ENCODE results near the gene GIMD1.
A peak's percentile ranks its signal among the peaks of the same experiment; 100 is the strongest.

GIMD1 gene

DNA sequence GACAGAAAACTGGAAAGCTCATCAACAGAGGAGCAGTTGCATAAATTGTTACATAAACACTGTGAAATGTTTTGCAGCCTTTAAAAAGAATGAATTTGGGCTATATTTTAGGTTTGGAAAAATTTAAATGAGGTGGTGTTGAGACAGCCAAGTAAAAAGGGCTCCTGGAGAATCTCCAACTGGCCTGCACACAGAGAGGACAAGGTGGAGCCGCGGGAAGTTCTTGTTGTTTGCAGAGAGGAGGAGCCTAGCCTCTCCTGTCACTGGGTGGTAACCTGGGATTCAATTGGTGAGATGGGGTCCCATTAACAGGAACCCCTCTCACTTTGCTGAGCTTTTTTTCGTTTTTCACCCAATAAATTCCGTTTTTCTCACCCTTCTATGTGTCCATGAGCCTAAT is 13.4 kb downstream of the GIMD1 start:
- Histone ChIP-seq H3K9ac (ENCODE audit: low read length in 5 of 5) (peak overlapping the region in 1 of 5 donors; percentile 8), H3K9me3 (ENCODE audit: control insufficient read depth in 5 of 5, low read length in 5 of 5) (no peaks in the 10 kb centered on the region), H3K27ac (ENCODE audit: low read depth, low read length) (no peak overlapping the region), H3K36me3 (ENCODE audit: control insufficient read depth in 5 of 5, insufficient read depth in 5 of 5, low read length in 5 of 5) (peaks cover 2 to 11% (median 5%) of the 10 kb centered on the region in 5 donors), H3K27me3 (ENCODE audit: control insufficient read depth in 5 of 5, insufficient read depth in 4 of 5, low read length in 5 of 5) (no peaks in the 10 kb centered on the region), H3K4me3 (ENCODE audit: low read depth in 1 of 5, low read length in 5 of 5) (peak overlapping the region in 2 of 5 donors; percentile 7 to 54), H3K4me1 (ENCODE audit: control insufficient read depth in 5 of 5, insufficient read depth in 5 of 5, low read length in 5 of 5) (peaks cover 0 to 3% (median 0%) of the 10 kb centered on the region in 5 donors)

DNA sequence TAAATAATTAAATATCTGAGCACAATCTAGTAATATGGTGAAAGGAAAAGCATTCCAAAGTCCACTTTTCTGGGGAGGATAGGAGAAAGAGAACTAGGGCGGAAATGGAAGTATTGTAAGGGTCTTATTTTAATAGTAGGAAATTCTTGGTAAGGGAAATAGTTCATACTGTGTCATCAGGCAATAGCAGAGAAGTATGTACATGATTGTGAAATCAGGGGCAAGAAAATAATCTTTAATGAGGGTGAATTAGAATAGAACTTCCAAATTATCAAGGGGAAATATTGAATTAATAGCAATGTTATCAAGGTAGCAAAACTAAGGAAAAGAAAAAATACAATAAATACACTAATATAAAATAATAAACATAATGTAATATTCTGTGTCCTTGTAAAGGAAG is 14.8 kb downstream of the GIMD1 start:
- Histone ChIP-seq H3K27ac (ENCODE audit: low read depth, low read length) (no peak overlapping the region), H3K9me3 (ENCODE audit: control insufficient read depth in 5 of 5, low read length in 5 of 5) (no peaks in the 10 kb centered on the region), H3K9ac (ENCODE audit: low read length in 5 of 5) (no peak overlapping the region), H3K36me3 (ENCODE audit: control insufficient read depth in 5 of 5, insufficient read depth in 5 of 5, low read length in 5 of 5) (peaks cover 5 to 17% (median 10%) of the 10 kb centered on the region in 5 donors), H3K4me1 (ENCODE audit: control insufficient read depth in 5 of 5, insufficient read depth in 5 of 5, low read length in 5 of 5) (peaks cover 0 to 3% (median 0%) of the 10 kb centered on the region in 5 donors), H3K4me3 (ENCODE audit: low read depth in 1 of 5, low read length in 5 of 5) (no peak overlapping the region), H3K27me3 (ENCODE audit: control insufficient read depth in 5 of 5, insufficient read depth in 4 of 5, low read length in 5 of 5) (no peaks in the 10 kb centered on the region)

DNA sequence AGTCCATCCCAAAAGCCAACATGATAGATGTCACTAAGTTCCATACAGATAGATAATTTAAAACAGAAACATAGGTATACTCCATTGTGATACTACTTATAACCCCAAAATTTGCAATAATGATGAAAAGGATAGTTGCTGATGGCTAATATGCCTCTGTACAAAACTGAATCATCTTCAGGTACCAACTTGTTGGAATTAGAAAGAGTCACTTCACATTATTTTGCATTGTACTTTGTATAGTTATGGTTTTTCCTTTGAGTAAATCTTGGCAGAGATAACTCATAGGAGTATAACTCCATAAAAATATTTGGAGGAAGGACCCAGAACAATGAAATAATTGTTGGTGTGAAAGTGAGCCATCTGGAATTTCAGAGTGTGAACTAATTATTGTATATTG is 17.6 kb downstream of the GIMD1 start:
- Histone ChIP-seq H3K36me3 (ENCODE audit: control insufficient read depth in 5 of 5, insufficient read depth in 5 of 5, low read length in 5 of 5) (peaks cover 20 to 37% (median 23%) of the 10 kb centered on the region in 5 donors), H3K4me3 (ENCODE audit: low read depth in 1 of 5, low read length in 5 of 5) (no peak overlapping the region)

DNA sequence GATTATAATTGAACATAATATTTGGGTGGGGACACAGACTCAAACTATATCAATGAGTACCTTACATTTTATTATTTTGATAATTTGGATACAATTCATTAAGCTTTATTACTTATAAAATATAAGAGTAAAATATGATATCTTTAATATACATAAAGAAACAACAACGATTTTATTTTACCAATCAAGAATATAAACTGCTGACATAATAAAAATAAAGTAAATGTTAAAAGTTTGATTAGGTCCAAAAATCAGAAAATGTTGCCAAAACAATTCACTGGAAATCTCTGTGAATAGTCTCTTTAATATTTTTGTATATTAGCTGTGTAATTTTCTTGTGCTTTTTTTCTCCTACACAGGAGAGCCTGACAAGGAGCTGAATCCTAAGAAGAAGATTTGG is 21.4 kb downstream of the GIMD1 start:
- H3K4me1 ChIP-seq (ENCODE audit: control insufficient read depth in 5 of 5, insufficient read depth in 5 of 5, low read length in 5 of 5): no peaks in the 10 kb centered on the region
- H3K9ac ChIP-seq (ENCODE audit: low read length in 5 of 5): no peak overlapping the region
- peaks cover 21 to 37% (median 28%) of the 10 kb centered on the region in 5 donors for H3K36me3 ChIP-seq (ENCODE audit: control insufficient read depth in 5 of 5, insufficient read depth in 5 of 5, low read length in 5 of 5)
- no peaks in the 10 kb centered on the region for H3K9me3 ChIP-seq (ENCODE audit: control insufficient read depth in 5 of 5, low read length in 5 of 5)
- no peak overlapping the region for H3K4me3 ChIP-seq (ENCODE audit: low read depth in 1 of 5, low read length in 5 of 5)
- H3K27ac ChIP-seq (ENCODE audit: low read depth, low read length): no peak overlapping the region
- no peaks in the 10 kb centered on the region for H3K27me3 ChIP-seq (ENCODE audit: control insufficient read depth in 5 of 5, insufficient read depth in 4 of 5, low read length in 5 of 5)

More for the DNA sequence above, 17.6 kb downstream of the GIMD1 start:
- Histone ChIP-seq H3K4me1 (ENCODE audit: control insufficient read depth in 5 of 5, insufficient read depth in 5 of 5, low read length in 5 of 5) (peaks cover 0 to 3% (median 0%) of the 10 kb centered on the region in 5 donors), H3K9me3 (ENCODE audit: control insufficient read depth in 5 of 5, low read length in 5 of 5) (no peaks in the 10 kb centered on the region), H3K9ac (ENCODE audit: low read length in 5 of 5) (no peak overlapping the region), H3K27me3 (ENCODE audit: control insufficient read depth in 5 of 5, insufficient read depth in 4 of 5, low read length in 5 of 5) (no peaks in the 10 kb centered on the region), H3K27ac (ENCODE audit: low read depth, low read length) (no peak overlapping the region)

DNA sequence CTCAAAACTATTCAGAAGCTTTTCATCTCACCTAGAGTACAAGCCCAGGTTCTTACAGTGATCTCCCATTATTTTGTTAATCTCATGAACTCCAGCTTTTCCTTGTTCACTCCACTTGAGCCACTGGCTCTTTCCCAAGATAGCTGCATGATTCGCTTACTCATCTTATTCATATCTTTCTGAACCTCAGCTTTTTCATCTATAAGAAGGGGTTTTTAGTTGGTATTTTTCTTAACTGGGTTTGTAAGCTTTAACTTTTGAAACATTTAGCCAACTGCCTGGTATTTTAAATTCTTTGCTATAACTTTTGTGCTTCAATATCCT is 24.0 kb downstream of the GIMD1 start:
- H3K4me1 ChIP-seq (ENCODE audit: control insufficient read depth in 5 of 5, insufficient read depth in 5 of 5, low read length in 5 of 5): no peaks in the 10 kb centered on the region
- no peak overlapping the region for H3K9ac ChIP-seq (ENCODE audit: low read length in 5 of 5)
- H3K27ac ChIP-seq (ENCODE audit: low read depth, low read length): no peak overlapping the region
- no peaks in the 10 kb centered on the region for H3K27me3 ChIP-seq (ENCODE audit: control insufficient read depth in 5 of 5, insufficient read depth in 4 of 5, low read length in 5 of 5)
- no peaks in the 10 kb centered on the region for H3K9me3 ChIP-seq (ENCODE audit: control insufficient read depth in 5 of 5, low read length in 5 of 5)
- H3K36me3 ChIP-seq (ENCODE audit: control insufficient read depth in 5 of 5, insufficient read depth in 5 of 5, low read length in 5 of 5): peaks cover 16 to 37% (median 20%) of the 10 kb centered on the region in 5 donors
- no peak overlapping the region for H3K4me3 ChIP-seq (ENCODE audit: low read depth in 1 of 5, low read length in 5 of 5)

DNA sequence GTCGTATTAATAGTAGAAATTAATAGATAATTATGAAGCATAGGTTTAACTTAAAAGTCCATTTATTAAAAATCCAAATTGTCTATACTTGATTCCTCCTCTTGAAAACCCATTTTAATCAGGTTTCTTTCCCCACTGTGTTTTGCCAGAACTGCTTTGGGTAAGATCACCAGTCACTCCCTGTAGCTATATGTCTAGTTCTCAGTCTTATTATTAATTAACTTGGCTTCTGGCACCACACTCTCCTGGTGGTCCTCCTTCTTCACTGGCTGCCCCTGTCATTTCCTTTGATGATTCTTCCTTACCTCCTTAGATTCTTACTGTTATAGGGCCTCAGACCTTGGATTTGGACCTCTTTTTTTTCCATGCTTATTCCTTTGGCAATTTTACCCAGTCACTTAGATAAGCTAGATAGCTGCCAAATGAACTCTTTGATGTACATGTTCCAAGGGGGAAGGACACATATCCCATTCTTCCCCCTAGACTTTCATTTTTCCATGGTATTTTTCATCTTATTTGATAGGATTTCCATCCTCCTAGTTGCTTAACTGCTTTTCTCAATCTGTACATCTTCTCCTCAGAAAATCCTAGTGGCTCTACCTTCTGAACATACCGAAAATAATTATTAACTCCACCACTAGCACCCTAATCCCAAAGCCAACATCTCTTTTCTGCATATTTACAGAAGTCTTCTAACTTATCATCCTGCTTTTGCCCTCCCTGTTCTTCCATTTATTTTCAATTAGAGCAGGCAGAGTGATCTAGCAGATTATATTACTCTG is 24.5 kb downstream of the GIMD1 start:
- Histone ChIP-seq H3K9me3 (ENCODE audit: control insufficient read depth in 5 of 5, low read length in 5 of 5) (no peaks in the 10 kb centered on the region), H3K4me3 (ENCODE audit: low read depth in 1 of 5, low read length in 5 of 5) (no peak overlapping the region), H3K27me3 (ENCODE audit: control insufficient read depth in 5 of 5, insufficient read depth in 4 of 5, low read length in 5 of 5) (no peaks in the 10 kb centered on the region), H3K9ac (ENCODE audit: low read length in 5 of 5) (no peak overlapping the region), H3K4me1 (ENCODE audit: control insufficient read depth in 5 of 5, insufficient read depth in 5 of 5, low read length in 5 of 5) (no peaks in the 10 kb centered on the region), H3K27ac (ENCODE audit: low read depth, low read length) (no peak overlapping the region), H3K36me3 (ENCODE audit: control insufficient read depth in 5 of 5, insufficient read depth in 5 of 5, low read length in 5 of 5) (peaks cover 12 to 33% (median 22%) of the 10 kb centered on the region in 5 donors)

DNA sequence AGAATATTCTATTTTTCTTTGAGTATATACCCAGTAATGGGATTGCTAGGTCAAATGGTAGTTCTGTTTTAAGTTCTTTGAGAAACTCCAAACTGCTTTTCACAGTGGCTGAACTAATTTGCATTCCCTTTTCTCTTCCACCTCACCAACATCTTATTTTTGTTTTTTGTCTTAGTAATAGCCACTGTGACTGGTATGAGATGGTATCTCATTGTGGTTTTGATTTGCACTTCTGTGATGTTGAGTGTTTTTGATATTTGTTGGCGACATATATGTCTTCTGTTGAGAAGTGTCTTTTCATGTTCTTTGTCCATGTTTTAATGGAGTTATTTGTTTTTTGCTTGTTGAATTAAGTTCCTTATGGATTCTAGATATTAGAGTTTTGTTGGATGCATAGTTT is 27.8 kb downstream of the GIMD1 start:
- Histone ChIP-seq H3K36me3 (ENCODE audit: control insufficient read depth in 5 of 5, insufficient read depth in 5 of 5, low read length in 5 of 5) (peaks cover 23 to 38% (median 31%) of the 10 kb centered on the region in 5 donors), H3K27me3 (ENCODE audit: control insufficient read depth in 5 of 5, insufficient read depth in 4 of 5, low read length in 5 of 5) (no peaks in the 10 kb centered on the region), H3K27ac (ENCODE audit: low read depth, low read length) (no peak overlapping the region), H3K9ac (ENCODE audit: low read length in 5 of 5) (no peak overlapping the region), H3K4me3 (ENCODE audit: low read depth in 1 of 5, low read length in 5 of 5) (no peak overlapping the region), H3K9me3 (ENCODE audit: control insufficient read depth in 5 of 5, low read length in 5 of 5) (no peaks in the 10 kb centered on the region), H3K4me1 (ENCODE audit: control insufficient read depth in 5 of 5, insufficient read depth in 5 of 5, low read length in 5 of 5) (no peaks in the 10 kb centered on the region)

DNA sequence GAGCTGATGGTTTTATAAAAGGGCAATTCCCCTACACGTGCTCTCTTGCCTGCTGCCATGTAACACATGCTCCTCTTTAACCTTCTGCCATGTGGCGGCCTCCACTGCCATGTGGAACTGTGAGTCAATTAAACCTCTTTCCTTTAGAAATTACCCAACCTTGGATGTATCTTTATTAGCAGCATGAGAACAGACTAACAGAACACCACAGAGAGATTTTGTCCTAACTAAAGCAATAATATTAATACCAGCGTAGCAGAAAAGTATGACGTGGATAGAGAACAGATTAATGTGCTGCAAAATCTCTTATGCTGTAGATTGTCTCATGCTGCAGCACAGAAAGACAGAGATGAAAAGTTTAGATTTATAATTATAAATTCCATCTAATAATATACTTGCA is 29.1 kb downstream of the GIMD1 start:
- Histone ChIP-seq H3K36me3 (ENCODE audit: control insufficient read depth in 5 of 5, insufficient read depth in 5 of 5, low read length in 5 of 5) (peaks cover 23 to 45% (median 34%) of the 10 kb centered on the region in 5 donors), H3K9ac (ENCODE audit: low read length in 5 of 5) (no peak overlapping the region), H3K27me3 (ENCODE audit: control insufficient read depth in 5 of 5, insufficient read depth in 4 of 5, low read length in 5 of 5) (no peaks in the 10 kb centered on the region), H3K27ac (ENCODE audit: low read depth, low read length) (no peak overlapping the region), H3K4me3 (ENCODE audit: low read depth in 1 of 5, low read length in 5 of 5) (no peak overlapping the region), H3K9me3 (ENCODE audit: control insufficient read depth in 5 of 5, low read length in 5 of 5) (no peaks in the 10 kb centered on the region), H3K4me1 (ENCODE audit: control insufficient read depth in 5 of 5, insufficient read depth in 5 of 5, low read length in 5 of 5) (no peaks in the 10 kb centered on the region)

DNA sequence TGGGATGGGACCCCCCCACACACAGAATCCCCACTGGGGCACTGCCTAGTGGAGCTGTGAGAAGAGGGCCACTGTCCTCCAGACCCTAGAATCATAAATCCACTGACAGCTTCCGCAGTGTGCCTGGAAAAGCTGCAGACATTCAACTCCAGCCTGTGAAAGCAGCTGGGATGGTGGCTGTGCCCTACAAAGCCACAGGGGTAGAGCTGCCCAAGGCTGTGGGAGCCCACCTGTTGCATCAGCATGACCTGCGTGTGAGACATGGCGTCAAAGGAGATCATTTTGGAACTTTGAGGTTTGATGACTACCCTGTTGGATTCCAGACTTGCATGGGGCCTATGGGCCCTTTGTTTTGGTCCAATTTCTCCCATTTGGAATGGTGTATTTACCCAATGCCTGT is 29.9 kb downstream of the GIMD1 start:
- Histone ChIP-seq H3K36me3 (ENCODE audit: control insufficient read depth in 5 of 5, insufficient read depth in 5 of 5, low read length in 5 of 5) (peaks cover 23 to 52% (median 38%) of the 10 kb centered on the region in 5 donors), H3K27ac (ENCODE audit: low read depth, low read length) (no peak overlapping the region), H3K27me3 (ENCODE audit: control insufficient read depth in 5 of 5, insufficient read depth in 4 of 5, low read length in 5 of 5) (no peaks in the 10 kb centered on the region), H3K9ac (ENCODE audit: low read length in 5 of 5) (no peak overlapping the region), H3K4me1 (ENCODE audit: control insufficient read depth in 5 of 5, insufficient read depth in 5 of 5, low read length in 5 of 5) (no peaks in the 10 kb centered on the region), H3K9me3 (ENCODE audit: control insufficient read depth in 5 of 5, low read length in 5 of 5) (no peaks in the 10 kb centered on the region), H3K4me3 (ENCODE audit: low read depth in 1 of 5, low read length in 5 of 5) (no peak overlapping the region)

DNA sequence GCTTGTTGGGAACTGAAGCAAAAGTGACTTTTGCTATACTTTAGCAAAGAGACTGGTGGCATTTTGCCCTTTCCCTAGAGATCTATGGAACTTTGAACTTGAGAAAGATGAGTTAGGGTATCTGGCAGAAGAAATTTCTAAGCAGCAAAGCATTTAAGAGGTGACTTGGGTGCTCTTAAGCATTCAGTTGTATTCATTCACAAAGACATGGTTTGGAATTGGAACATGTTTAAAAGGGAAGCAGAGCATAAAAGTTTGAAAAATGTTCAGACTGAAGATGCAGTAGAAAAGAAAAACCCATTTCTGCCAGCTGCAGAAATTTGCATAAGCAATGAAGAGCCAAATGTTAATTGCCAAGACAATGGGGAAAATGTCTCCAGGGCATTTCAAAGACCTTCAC is 30.7 kb downstream of the GIMD1 start:
- Histone ChIP-seq H3K27me3 (ENCODE audit: control insufficient read depth in 5 of 5, insufficient read depth in 4 of 5, low read length in 5 of 5) (no peaks in the 10 kb centered on the region), H3K4me1 (ENCODE audit: control insufficient read depth in 5 of 5, insufficient read depth in 5 of 5, low read length in 5 of 5) (no peaks in the 10 kb centered on the region), H3K9me3 (ENCODE audit: control insufficient read depth in 5 of 5, low read length in 5 of 5) (no peaks in the 10 kb centered on the region), H3K36me3 (ENCODE audit: control insufficient read depth in 5 of 5, insufficient read depth in 5 of 5, low read length in 5 of 5) (peaks cover 29 to 60% (median 46%) of the 10 kb centered on the region in 5 donors), H3K9ac (ENCODE audit: low read length in 5 of 5) (no peak overlapping the region), H3K27ac (ENCODE audit: low read depth, low read length) (no peak overlapping the region), H3K4me3 (ENCODE audit: low read depth in 1 of 5, low read length in 5 of 5) (no peak overlapping the region)

Data from subcutaneous abdominal adipose tissue (tissue), 5 donors.